HCT116 (cell line): ENCODE data around the gene FLNC.

ENCODE experiments used
- CTCF ChIP-seq, 3 experiments: fragments of 200-600 bp in 1 of 3; sonication (generic) in 1 of 3; IDR thresholded peaks in 2 of 3; conservative IDR thresholded peaks in 1 of 3; 2 replicates each; pipeline ENCODE4 v1.5.1; 2012 to 2017; ENCODE audit warnings: low read depth in 2 of 3, low read length in 2 of 3, antibody characterized with exemption in 1 of 3, borderline replicate concordance in 1 of 3, control low read depth in 1 of 3, mild to moderate bottlenecking in 1 of 3, mixed read lengths in 1 of 3, mixed run types in 1 of 3, moderate library complexity in 1 of 3; ENCODE audit not compliant: insufficient read depth in 1 of 3
- EGR1 ChIP-seq: IDR thresholded peaks from 2 replicates; pipeline ENCODE4 v1.6.1; 2012; ENCODE audit warnings: low read depth
- EZH2 ChIP-seq: fragments of 200-600 bp; sonication (generic); IDR thresholded peaks from 2 replicates; pipeline ENCODE4 v1.6.1; 2017; ENCODE audit warnings: antibody characterized with exemption, mixed run types
- EZH2phosphoT487 ChIP-seq: fragments of 200-600 bp; IDR thresholded peaks from 2 replicates; pipeline ENCODE4 v1.6.1; 2018; ENCODE audit warnings: antibody characterized with exemption, borderline replicate concordance
- MAX ChIP-seq: IDR thresholded peaks from 2 replicates; pipeline ENCODE4 v1.6.1; 2012
- POLR2A ChIP-seq: IDR thresholded peaks from 2 replicates; pipeline ENCODE4 v1.7.0; 2011; ENCODE audit warnings: borderline replicate concordance; ENCODE audit not compliant: insufficient read depth, insufficient read length; ENCODE audit errors: extremely low read depth
- POLR2AphosphoS5 ChIP-seq: IDR thresholded peaks from 2 replicates; pipeline ENCODE4 v1.6.1; 2011; ENCODE audit warnings: mild to moderate bottlenecking, low read depth, low read length, moderate library complexity
- YY1 ChIP-seq: IDR thresholded peaks from 2 replicates; pipeline ENCODE4 v1.6.1; 2011; ENCODE audit warnings: low read length, low read depth, moderate library complexity, mild to moderate bottlenecking; ENCODE audit not compliant: insufficient replicate concordance; ENCODE audit errors: extremely low read depth
- ZNF274 ChIP-seq: fragments of 200-500 bp; sonication (Bioruptor generic); IDR thresholded peaks from 2 replicates; pipeline ENCODE4 v1.6.1; 2014; ENCODE audit warnings: mild to moderate bottlenecking, low read depth, low read length, inconsistent platforms

- TF ChIP-seq EZH2phosphoT487 (no peak), YY1 (no peak), POLR2A (no peak), CTCF (IDR thresholded peaks at IDR 0.05 in 2 of 3, conservative IDR thresholded peaks at IDR 0.05 in 1 of 3; ENCODE audit: borderline replicate concordance in 1 of 3, insufficient read depth in 1 of 3, low read depth in 2 of 3, low read length in 2 of 3) (no peak), MAX (no peak), POLR2AphosphoS5 (no peak), EZH2 (no peak), EGR1 (no peak), ZNF274 (no peak)
Measured at GRCh38 chr7:128895320-128895719, 65.1 kb downstream of the FLNC start.
